ENCODE measurements around the gene ANGPTL3. TPM values are rescaled to one million over a fixed set of nuclear protein-coding genes. Genes with fewer than 3 reads are reported as not detected.

Gene ANGPTL3
- total and polyA plus RNA-seq, 2 donors (not counting 1 experiment from before 2014, with no cell fraction given) = not detected

DNA sequence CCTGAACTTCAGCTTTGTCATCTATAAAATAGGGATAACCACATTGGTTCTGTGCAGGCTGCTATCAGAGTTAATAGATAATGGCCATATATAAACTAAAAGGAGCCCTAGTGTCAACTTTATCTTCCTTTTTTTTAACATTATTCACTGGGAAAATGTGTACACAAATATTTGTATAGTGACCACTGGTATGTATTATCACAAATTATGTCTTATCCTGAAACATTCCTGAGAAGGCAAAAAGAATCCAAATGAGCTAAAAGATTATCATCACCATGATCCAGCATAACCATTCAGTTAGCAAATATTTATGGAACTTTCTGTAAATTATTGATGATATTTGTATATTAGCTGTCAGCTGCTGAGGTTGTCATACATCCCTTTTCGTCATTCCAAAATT, 16.6 kb downstream of the ANGPTL3 start:
- no peak for ATAC-seq (ENCODE audit: low read depth)
- Mint-ChIP-seq H3K9me3 (ENCODE audit: insufficient read depth) (no peaks in the 10 kb centered on the region), H3K27me3 (no peaks in the 10 kb centered on the region), H3K4me3 (no peak overlapping the region), H3K4me1 (peaks cover 19% of the 10 kb centered on the region), H3K27ac (no peak overlapping the region)
- no peak for TF ChIP-seq EZH2 (IDR thresholded peaks at IDR 0.05; ENCODE audit: borderline replicate concordance, insufficient read depth, low read depth, low read length, poor library complexity, severe bottlenecking)
- TF ChIP-seq, protein P1, sequence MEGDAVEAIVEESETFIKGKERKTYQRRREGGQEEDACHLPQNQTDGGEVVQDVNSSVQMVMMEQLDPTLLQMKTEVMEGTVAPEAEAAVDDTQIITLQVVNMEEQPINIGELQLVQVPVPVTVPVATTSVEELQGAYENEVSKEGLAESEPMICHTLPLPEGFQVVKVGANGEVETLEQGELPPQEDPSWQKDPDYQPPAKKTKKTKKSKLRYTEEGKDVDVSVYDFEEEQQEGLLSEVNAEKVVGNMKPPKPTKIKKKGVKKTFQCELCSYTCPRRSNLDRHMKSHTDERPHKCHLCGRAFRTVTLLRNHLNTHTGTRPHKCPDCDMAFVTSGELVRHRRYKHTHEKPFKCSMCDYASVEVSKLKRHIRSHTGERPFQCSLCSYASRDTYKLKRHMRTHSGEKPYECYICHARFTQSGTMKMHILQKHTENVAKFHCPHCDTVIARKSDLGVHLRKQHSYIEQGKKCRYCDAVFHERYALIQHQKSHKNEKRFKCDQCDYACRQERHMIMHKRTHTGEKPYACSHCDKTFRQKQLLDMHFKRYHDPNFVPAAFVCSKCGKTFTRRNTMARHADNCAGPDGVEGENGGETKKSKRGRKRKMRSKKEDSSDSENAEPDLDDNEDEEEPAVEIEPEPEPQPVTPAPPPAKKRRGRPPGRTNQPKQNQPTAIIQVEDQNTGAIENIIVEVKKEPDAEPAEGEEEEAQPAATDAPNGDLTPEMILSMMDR (IDR thresholded peaks at IDR 0.05) = no peak
- Histone ChIP-seq H2AFZ (ENCODE audit: insufficient read depth, low read depth, low read length, poor library complexity, severe bottlenecking) (no peak overlapping the region), H4K20me1 (ENCODE audit: control insufficient read depth, insufficient read depth, low read length, poor library complexity, severe bottlenecking) (no peaks in the 10 kb centered on the region), H3K9ac (ENCODE audit: low read length) (no peak overlapping the region), H3K4me2 (replicated peaks; ENCODE audit: low read depth, low read length, poor library complexity, severe bottlenecking) (peak overlapping the region; percentile 51), H3K4me1 (ENCODE audit: control insufficient read depth in 2 of 2, insufficient read depth in 2 of 2, low read length in 2 of 2) (peaks cover 0 to 13% of the 10 kb centered on the region in 2 donors), H3K27me3 (replicated peaks in 1 of 4; ENCODE audit: control extremely low read depth in 1 of 4, control insufficient read depth in 3 of 4, insufficient read depth in 4 of 4, low read length in 3 of 4) (no peaks in the 10 kb centered on the region), H3K79me2 (ENCODE audit: control insufficient read depth, insufficient read depth, low read length) (no peaks in the 10 kb centered on the region), H3K4me3 (ENCODE audit: control extremely low read depth in 1 of 5, extremely low read depth in 1 of 5, insufficient read depth in 1 of 5, low read depth in 2 of 5, low read length in 4 of 5) (peak overlapping the region in 1 of 5 experiments; percentile 56), H3K36me3 (replicated peaks in 1 of 2; ENCODE audit: control extremely low read depth in 1 of 2, control insufficient read depth in 1 of 2, extremely low read depth in 1 of 2, insufficient read depth in 2 of 2, low read length in 1 of 2) (no peaks in the 10 kb centered on the region), H3K9me3 (ENCODE audit: control extremely low read depth in 1 of 3, control insufficient read depth in 2 of 3, insufficient read depth in 1 of 3, low read length in 2 of 3) (no peaks in the 10 kb centered on the region), H3K27ac (ENCODE audit: low read length in 2 of 2) (no peak overlapping the region)
- ChIA-PET CTCF (no interaction called here), POLR2A (no interaction called here)
- no CpG with 5 or more reads among the region's 1 CpG for WGBS (ENCODE audit: insufficient coverage)
- DNase-seq = no peak
- intact Hi-C loops (cut with micrococcal nuclease) = no loop called here

DNA sequence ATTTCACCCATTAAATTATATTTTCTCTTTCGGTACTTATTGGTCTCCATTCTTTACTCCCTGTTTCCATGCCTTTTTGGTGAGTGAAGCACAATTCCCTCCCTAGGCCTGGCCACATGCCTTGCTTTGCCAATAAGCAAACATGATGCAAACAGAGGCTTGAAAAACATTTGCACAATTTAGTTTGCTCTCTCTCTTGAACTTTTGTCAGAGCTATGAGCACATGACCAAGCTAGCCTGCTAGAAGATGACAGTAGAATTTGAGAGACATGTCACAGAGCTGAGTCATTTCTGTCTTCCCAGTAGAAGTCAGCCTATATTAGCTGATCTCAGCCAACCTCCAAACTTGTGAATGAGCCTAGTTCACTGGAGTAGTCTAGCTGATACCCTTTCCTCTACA, 24.6 kb downstream of the ANGPTL3 start:
- H3K4me2 ChIP-seq (replicated peaks; ENCODE audit: low read depth, low read length, poor library complexity, severe bottlenecking) = no peak overlapping the region

More for the DNA sequence above, 24.6 kb downstream of the ANGPTL3 start:
- Histone ChIP-seq H2AFZ (ENCODE audit: insufficient read depth, low read depth, low read length, poor library complexity, severe bottlenecking) (no peak overlapping the region), H3K4me1 (ENCODE audit: control insufficient read depth in 2 of 2, insufficient read depth in 2 of 2, low read length in 2 of 2) (no peaks in the 10 kb centered on the region), H4K20me1 (ENCODE audit: control insufficient read depth, insufficient read depth, low read length, poor library complexity, severe bottlenecking) (no peaks in the 10 kb centered on the region), H3K9ac (ENCODE audit: low read length) (no peak overlapping the region), H3K4me3 (ENCODE audit: control extremely low read depth in 1 of 5, extremely low read depth in 1 of 5, insufficient read depth in 1 of 5, low read depth in 2 of 5, low read length in 4 of 5) (no peak overlapping the region), H3K79me2 (ENCODE audit: control insufficient read depth, insufficient read depth, low read length) (no peaks in the 10 kb centered on the region), H3K27me3 (replicated peaks in 1 of 4; ENCODE audit: control extremely low read depth in 1 of 4, control insufficient read depth in 3 of 4, insufficient read depth in 4 of 4, low read length in 3 of 4) (no peaks in the 10 kb centered on the region), H3K36me3 (replicated peaks in 1 of 2; ENCODE audit: control extremely low read depth in 1 of 2, control insufficient read depth in 1 of 2, extremely low read depth in 1 of 2, insufficient read depth in 2 of 2, low read length in 1 of 2) (no peaks in the 10 kb centered on the region), H3K27ac (ENCODE audit: low read length in 2 of 2) (no peak overlapping the region), H3K9me3 (ENCODE audit: control extremely low read depth in 1 of 3, control insufficient read depth in 2 of 3, insufficient read depth in 1 of 3, low read length in 2 of 3) (no peaks in the 10 kb centered on the region)
- DNase-seq (no peak), ATAC-seq (ENCODE audit: low read depth) (no peak)
- H3K9me3 Mint-ChIP-seq (ENCODE audit: insufficient read depth) = no peaks in the 10 kb centered on the region
- 100% methylated on average over 1 of the region's 1 CpG for WGBS (ENCODE audit: insufficient coverage)
- no peak overlapping the region for H3K27ac Mint-ChIP-seq
- H3K4me3 Mint-ChIP-seq = no peak overlapping the region
- CTCF ChIA-PET = no interaction called here
- POLR2A ChIA-PET = no interaction called here
- no peak for TF ChIP-seq EZH2 (IDR thresholded peaks at IDR 0.05; ENCODE audit: borderline replicate concordance, insufficient read depth, low read depth, low read length, poor library complexity, severe bottlenecking)
- TF ChIP-seq, protein P1 (IDR thresholded peaks at IDR 0.05) = no peak
- H3K27me3 Mint-ChIP-seq = no peaks in the 10 kb centered on the region
- intact Hi-C loops (cut with micrococcal nuclease) = no loop called here
- peaks cover 10% of the 10 kb centered on the region for H3K4me1 Mint-ChIP-seq

Measured in B cell (primary cell).